ENCODE data around the gene REXO4.
"Not testable (repeated sequence)": the region's sequence is repeated elsewhere in the genome, so short reads cannot be mapped to it uniquely, and the experiment has no call there.

Gene REXO4

GRCh38 chr9:133420392-133420827 lies 2.6 kb upstream of the REXO4 start:
- no peak for FAIRE-seq

- no peak for FAIRE-seq
These were observed 1.2 kb upstream of the REXO4 start for GRCh38 chr9:133419005-133419404.

- FAIRE-seq = no peak
These were observed 2.6 kb downstream of the REXO4 start for GRCh38 chr9:133415170-133415569.

- no peak for FAIRE-seq
These were observed 9.8 kb downstream of the REXO4 start for GRCh38 chr9:133408042-133408441.

- FAIRE-seq = no peak
These were observed 11.1 kb downstream of the REXO4 start for GRCh38 chr9:133406480-133407307.

- FAIRE-seq = no peak
These were observed 12.0 kb downstream of the REXO4 start for GRCh38 chr9:133405508-133406438.

- no peak for FAIRE-seq
These were observed 13.3 kb downstream of the REXO4 start for GRCh38 chr9:133404454-133405002.

GRCh38 chr9:133403766-133404453 lies 13.9 kb downstream of the REXO4 start:
- no peak for FAIRE-seq

GRCh38 chr9:133402689-133403088 lies 15.1 kb downstream of the REXO4 start:
- no peak for FAIRE-seq

- FAIRE-seq = no peak
These were observed 16.2 kb downstream of the REXO4 start for GRCh38 chr9:133401588-133401987.

GRCh38 chr9:133400292-133400691 lies 17.5 kb downstream of the REXO4 start:
- no peak for FAIRE-seq

GRCh38 chr9:133397895-133398294 lies 19.9 kb downstream of the REXO4 start:
- FAIRE-seq = no peak

GRCh38 chr9:133397370-133397769 lies 20.4 kb downstream of the REXO4 start:
- no peak for FAIRE-seq

GRCh38 chr9:133396952-133397351 lies 20.9 kb downstream of the REXO4 start:
- FAIRE-seq = no peak

- no peak for FAIRE-seq
These were observed 23.0 kb downstream of the REXO4 start for GRCh38 chr9:133394687-133395271.

GRCh38 chr9:133393399-133393798 lies 24.4 kb downstream of the REXO4 start:
- no peak for FAIRE-seq

GRCh38 chr9:133392308-133392707 lies 25.5 kb downstream of the REXO4 start:
- FAIRE-seq = not testable (repeated sequence)

GRCh38 chr9:133391449-133391848 lies 26.4 kb downstream of the REXO4 start:
- not testable (repeated sequence) for FAIRE-seq

GRCh38 chr9:133390713-133391112 lies 27.1 kb downstream of the REXO4 start:
- no peak for FAIRE-seq

- no peak for FAIRE-seq
These were observed 28.2 kb downstream of the REXO4 start for GRCh38 chr9:133389562-133389961.

- no peak for FAIRE-seq
These were observed 28.7 kb downstream of the REXO4 start for GRCh38 chr9:133389025-133389557.

GRCh38 chr9:133387680-133388079 lies 30.1 kb downstream of the REXO4 start:
- FAIRE-seq = no peak

All from A204.1 (cell line).